ENCODE data around the gene ZNF567.
A peak's percentile ranks its signal among the peaks of the same experiment; 100 is the strongest.
"Not testable (repeated sequence)": the region's sequence is repeated elsewhere in the genome, so short reads cannot be mapped to it uniquely, and the experiment has no call there.

ZNF567 gene

GRCh38 chr19:36687214-36688056 is at the start of gene ZNF567:
Gene ZNF567 (plus strand): TSS chr19:36687612. CDS start chr19:36694868, 7,256 bp downstream.
- peak; percentile 96 for DNase-seq

DNA sequence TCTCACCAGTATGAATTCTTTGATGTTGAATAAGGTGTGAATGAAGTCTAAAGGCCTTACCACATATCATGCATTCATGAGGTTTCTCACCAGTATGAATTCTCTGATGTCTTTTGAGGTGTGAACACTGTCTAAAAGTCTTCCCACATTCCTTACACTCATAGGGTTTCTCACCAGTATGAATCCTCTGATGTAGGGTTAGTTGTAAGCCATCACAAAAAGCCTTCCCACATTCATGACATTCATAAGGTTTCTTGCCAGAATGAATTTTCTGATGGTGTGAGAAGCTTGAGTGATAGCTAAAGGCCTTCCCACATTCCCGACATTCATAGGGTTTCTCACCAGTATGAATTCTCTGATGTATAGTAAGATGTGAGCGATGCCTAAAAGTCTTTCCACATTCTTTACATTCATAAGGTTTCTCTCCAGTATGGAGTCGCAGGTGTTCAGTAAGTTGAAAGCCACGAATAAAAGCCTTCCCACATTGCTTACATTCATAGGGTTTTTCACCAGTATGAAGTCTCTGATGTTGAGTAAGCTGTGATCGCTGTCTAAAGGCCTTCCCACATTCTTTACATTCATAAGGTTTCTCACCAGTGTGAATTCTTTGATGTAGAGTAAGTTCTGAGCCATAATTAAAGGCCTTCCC is 48.4 kb upstream of the ZNF567 start:
- DNase-seq = no peak

DNA sequence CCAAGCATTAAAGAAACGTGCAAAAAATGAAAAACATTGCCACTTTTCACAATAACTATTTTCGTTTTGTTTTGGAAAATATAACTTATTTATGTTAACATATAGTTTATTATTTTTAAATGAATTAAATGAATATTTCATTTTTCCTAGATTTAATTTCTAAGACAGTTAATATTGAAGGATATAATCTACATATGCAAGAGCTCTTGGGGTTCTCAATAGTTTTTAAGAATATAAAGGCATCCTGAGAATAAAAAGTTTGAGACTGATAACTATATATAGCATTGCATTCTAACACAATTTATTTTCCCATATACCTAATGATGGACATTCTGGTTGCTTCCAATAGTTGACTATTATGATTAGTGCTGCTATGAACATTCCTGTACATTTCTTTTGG is 40.7 kb upstream of the ZNF567 start:
- no peak for DNase-seq

- no peak for DNase-seq
Measured at GRCh38 chr19:36652958-36653357, 34.5 kb upstream of the ZNF567 start.

DNA sequence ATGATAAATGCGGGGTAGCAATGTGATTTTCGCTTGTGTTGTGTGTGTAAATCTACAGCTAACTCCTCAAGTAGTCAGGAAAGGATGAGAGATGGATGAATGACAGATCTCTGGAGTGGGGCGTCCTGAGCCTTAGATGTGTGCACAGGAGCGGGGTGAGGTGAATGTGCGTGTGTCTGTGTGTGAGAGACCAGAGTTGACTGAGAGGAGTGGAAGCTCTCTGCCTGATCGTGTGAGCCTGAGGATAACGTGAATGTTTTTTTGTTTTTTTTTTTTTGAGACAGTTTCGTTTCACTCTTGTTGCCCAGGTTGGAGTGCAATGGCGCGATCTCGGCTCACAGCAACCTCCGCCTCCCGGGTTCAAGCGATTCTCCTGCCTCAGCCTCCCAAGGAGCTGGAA is 21.6 kb upstream of the ZNF567 start:
- DNase-seq = no peak

GRCh38 chr19:36668646-36669045 is 18.8 kb upstream of the ZNF567 start:
- no peak for DNase-seq

DNA sequence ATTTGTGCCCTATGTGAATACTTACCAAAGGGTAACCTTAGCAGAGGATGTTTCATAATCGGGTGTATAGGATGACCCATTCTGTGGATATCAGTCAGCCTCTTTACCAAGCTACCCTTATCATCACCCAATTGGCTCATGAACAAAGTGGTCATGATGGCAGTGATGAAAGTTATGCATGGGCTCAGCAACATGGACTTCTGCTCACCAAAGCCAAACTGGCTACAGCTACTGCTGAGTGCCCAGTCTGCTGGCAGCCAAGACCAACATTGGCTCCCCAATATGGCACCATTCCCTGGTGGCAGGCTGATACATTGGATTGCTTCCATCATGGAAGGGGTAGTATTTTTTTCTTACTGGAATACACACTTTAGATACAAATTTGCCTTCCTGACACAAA is 15.0 kb upstream of the ZNF567 start:
- DNase-seq = no peak

DNA sequence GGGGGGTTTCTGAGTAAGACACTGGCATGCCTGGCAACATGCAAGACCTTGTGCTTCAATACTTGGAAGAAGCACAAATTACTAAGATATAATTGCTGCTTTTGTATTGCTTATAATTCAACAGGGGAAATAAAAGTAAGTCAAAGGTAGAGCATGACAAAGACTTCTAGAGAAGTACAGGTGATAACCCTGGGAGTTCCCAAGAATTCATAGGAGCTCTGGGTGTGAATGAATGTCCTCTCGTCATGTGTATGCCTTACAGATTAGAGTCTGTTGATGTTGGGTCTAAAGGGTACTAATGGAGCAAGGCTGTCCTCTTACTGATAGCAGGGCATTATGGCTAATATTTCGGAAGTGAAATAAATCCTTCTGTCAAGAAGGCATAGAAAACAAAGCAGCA is 13.2 kb upstream of the ZNF567 start:
- no peak for DNase-seq

DNA sequence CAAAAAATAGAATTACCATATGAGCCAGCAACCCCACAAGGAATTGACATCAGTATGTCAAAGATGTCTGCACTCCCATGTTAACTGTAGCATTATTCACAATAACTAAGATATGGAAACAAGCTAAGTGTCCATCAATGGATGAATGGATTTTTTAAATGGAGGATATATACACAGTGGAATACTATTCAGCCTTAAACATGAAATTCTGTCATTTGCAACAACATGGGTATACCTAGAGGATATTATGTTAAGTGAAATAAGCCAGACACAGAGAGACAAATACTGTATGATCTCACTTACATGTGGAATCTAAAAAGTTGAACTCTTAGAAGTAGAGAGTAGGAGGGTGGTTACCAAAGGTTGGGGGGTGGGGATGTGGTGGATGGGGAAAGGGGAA is 8.0 kb upstream of the ZNF567 start:
- DNase-seq = no peak

GRCh38 chr19:36685835-36686234 is 1.6 kb upstream of the ZNF567 start:
- DNase-seq = no peak

DNA sequence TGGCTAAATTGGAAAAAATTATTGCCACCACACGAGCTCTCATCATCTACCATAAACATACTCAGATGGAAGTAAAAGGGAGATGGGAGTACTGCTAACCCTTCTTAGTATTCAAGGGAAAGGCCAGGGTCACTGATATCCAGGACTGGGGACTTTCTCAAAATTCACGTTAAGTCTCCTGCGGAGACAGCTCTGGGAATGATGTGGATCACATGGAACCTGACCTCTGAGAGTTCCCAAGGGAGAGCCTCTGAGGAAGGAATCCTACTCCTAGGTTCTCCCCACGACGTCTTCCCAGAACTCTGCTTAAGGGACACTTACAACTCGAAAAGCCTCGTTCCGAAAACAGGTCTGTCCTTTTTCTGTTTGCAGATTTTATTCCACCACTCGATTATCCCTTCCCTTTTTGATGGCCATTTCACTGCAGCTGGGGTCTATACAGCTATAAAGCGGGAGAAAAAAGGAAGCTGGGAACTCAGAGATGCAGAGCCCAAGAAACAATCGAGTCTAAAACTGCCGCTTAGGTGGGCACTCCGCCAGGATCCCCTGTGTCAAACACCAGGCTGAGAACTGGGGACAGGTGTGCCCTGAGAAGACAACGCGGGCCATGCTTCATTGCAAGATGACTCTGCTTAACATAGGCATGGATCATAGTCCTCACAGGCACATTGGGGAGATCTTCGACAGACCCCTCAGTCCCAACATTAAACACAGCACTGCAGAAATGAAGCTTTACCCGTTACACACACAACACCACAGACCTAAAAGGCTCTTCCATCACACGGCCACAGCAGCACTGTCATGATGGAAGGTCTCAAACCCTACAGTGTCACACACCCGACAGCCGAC is 823 bp upstream of the ZNF567 start:
- DNase-seq = no peak

DNA sequence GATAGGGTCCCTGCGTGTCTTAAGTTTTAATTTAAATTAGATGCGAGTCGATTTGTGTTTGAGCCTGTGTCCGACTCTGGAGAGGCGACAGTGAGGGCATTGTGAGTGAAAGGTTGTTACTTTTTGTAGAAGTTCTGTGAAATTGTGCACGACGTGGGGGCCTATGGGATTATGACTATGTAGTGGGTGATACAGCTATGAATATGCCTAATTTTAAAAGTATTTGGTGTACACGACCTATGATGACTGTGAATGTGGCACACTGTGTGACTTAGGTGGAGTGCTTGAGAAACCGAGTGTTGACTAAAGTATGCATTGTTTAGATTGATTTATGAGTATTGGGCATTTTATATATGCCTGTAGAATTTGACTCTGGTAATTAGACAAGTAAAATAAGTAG is 646 bp downstream of the ZNF567 start:
- DNase-seq = no peak

- no peak for DNase-seq
Measured at GRCh38 chr19:36707134-36707533, 19.7 kb downstream of the ZNF567 start.

GRCh38 chr19:36709423-36709822 is 22.0 kb downstream of the ZNF567 start:
- DNase-seq = no peak

DNA sequence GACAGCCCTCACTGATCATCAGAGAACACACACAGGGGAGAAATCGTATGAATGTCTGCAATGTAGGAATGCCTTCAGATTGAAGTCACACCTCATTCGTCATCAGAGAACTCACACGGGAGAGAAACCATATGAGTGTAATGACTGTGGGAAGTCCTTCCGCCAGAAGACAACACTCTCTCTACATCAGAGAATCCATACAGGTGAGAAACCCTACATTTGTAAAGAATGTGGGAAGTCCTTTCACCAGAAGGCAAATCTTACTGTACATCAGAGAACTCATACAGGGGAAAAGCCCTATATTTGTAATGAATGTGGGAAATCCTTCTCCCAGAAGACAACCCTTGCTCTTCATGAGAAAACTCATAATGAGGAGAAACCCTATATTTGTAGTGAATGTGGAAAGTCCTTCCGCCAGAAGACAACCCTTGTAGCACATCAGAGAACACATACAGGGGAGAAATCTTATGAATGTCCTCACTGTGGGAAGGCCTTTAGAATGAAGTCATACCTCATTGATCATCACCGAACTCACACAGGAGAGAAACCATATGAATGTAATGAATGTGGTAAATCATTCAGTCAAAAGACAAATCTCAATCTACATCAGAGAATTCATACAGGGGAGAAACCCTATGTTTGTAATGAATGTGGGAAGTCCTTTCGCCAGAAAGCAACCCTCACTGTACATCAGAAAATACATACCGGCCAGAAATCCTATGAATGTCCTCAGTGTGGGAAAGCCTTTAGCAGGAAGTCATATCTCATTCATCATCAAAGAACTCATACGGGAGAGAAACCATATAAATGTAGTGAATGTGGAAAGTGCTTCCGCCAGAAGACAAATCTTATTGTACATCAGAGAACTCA is 32.5 kb downstream of the ZNF567 start:
- DNase-seq = no peak

- not testable (repeated sequence) for DNase-seq
Measured at GRCh38 chr19:36736166-36736565, 48.8 kb downstream of the ZNF567 start.

DNA sequence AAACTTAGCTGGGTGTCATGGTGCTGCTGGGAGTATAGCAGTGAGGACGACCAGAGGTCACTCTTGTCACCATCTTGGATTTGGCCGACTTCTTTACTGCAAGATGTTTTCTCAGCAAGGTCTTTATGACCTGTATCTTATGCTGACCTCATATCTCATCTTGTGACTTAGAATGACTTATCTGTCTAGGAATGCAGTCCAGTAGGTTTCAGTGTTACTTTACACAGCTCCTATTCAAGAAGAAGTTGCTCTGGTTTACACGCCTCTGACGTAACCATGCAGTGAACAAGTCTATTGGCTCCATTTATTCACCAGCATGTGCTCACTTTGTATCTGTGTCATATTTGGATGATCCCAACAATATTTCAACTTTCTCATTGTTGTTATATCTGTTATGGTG is 58.5 kb downstream of the ZNF567 start:
- no peak for DNase-seq

GRCh38 chr19:36747750-36748149 is 60.3 kb downstream of the ZNF567 start:
- no peak for DNase-seq

GRCh38 chr19:36748431-36749275 is 61.2 kb downstream of the ZNF567 start:
- no peak for DNase-seq

GRCh38 chr19:36749613-36750012 is 62.2 kb downstream of the ZNF567 start:
- not testable (repeated sequence) for DNase-seq

DNA sequence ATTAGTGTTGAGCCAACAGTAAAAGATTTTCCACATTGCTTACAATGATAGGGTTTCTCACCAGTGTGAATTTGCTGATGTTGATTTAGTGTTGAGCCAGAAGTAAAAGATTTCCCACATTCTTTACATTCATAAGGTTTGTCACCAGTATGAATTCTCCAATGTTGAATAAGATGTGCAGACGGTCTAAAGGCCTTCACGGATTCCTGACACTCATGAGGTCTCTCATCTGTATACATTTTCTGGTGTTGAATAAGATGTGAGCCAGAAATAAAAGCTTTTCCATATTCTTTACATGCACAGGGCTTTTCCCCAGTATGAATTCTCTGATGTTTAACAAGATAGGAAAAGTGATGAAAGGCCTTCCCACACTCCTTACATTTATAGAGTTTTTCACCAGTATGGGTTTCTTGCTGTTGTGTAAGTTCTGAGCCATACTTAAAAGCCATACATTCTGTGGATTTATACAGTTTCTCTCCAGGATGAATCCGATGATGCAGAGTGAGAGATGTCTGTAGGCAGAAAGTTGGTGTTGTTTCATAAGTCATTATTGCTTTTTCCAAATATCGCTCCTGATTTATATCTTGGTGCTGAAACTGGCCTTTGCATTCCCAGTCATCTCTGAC is 62.8 kb downstream of the ZNF567 start:
- no peak for DNase-seq

All from CD4-positive, alpha-beta T cell treated with Interferon gamma for 1 hour (primary cell).